HTERT RPE-1 (cell line): ENCODE data around the gene LIPN.

Source experiments
- in situ Hi-C: fragments of 300-500 bp; cut with MboI; formaldehyde crosslinking; loops from 4 replicates; pipeline ENCODE4 v1.14.3; 2020; ENCODE audit warnings: low sequenced_read_pairs

The LIPN gene

DNA sequence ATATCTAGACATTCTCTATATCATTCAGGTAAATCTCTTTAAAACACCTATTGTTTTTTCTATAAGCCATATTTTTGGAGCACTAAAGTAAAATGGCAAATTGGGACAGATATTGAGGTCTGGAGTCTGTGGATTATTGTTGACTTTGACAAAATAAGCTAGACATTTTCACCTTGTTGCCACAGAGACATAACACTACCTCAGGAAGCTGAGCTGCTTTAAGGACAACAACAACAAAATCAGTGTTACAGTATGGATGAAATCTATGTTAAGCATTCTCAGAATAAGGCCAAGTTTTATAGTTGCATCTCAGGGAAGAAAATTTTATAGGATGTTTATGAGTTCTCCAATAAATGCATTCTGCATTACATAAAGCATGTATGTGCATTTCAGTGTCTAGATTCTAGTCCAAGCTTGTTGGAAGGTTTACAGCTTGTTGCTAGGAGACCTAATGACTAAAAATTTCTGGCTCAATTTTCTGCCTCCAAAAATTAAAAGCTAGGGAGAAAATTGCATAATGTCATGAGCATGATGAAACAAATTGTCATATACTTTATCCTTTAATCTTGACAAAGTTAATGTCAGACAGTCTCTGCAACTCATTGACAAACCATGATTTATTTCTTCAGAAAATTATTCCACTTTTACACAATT lies 61.1 kb downstream of the LIPN start:
- in situ Hi-C loops, result no loop called here

DNA sequence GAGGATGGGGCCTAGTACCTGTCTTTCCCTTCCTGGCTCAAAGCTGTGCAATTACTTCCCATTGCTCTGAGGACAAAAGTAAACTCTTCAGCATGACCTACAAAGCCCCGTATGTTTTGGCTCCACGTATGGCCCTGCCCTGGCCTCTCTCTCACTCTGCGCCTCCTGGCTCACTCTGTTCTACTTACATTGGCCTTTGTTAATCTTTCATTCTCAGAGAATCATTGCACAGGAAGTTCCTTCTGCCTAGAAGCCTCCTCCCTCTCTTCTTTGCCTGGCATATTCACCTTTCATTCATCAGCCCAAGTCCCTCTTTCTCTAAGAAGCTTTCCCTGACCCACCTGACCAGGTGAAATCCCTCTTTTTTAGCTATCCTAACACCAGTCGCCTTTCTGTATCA lies 66.6 kb downstream of the LIPN start:
- in situ Hi-C loops, result no loop called here

DNA sequence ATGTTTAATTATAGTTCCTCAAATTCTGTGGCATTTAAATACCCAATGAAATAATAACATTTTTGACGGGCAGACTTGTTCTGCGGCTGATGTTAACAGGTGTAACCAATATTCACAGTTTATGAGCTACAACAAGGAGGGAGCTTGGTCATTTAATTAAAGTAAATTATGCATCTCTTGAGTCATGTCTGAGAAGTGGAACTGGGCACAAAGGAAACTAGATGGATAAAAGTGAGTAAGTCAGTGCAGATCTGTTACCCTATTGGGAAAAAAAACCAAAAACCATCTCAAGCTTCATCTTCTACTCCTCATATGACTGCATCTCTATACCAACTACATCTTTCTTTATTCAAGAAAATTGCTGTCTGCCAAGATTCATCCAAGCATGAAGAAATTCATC lies 67.9 kb downstream of the LIPN start:
- in situ Hi-C loops, result no loop called here

DNA sequence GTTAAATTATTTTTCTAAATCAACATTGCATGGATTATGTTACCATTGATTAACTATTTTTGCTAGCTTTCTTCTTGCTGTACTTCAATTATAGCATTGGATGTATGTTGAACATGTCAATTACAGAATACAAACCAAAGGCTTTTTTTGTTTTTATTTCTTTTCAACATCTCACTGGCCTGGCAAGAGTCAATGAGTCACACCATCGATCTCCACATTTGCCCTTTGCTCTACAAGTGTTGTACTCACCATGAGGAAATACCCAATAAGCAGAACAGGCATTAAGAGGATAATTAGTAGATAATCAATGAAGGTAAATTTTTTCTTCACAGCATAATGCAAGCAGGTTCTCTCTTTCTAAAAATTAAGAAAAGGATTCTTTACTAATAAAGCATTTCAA lies 68.5 kb downstream of the LIPN start:
- in situ Hi-C loops, result no loop called here
